Activated gamma-delta T cell treated with Interleukin-2 at 50 U/mL for 16 hours (primary cell): ENCODE results near the gene ESRP2.

Experiments
- DNase-seq: peaks from one replicate; pipeline ENCODE4 v3.0.0-alpha.2; 2020

The ESRP2 gene

GRCh38 chr16:68235887-68236136, at the start of gene ESRP2:
Gene ESRP2, minus strand, starts transcription at chr16:68236127. Its CDS starts 82 bp downstream, at chr16:68236045.
- no peak for DNase-seq

GRCh38 chr16:68285683-68286082, 49.8 kb upstream of the ESRP2 start:
- DNase-seq = no peak

GRCh38 chr16:68284847-68285246, 48.9 kb upstream of the ESRP2 start:
- no peak for DNase-seq

DNA sequence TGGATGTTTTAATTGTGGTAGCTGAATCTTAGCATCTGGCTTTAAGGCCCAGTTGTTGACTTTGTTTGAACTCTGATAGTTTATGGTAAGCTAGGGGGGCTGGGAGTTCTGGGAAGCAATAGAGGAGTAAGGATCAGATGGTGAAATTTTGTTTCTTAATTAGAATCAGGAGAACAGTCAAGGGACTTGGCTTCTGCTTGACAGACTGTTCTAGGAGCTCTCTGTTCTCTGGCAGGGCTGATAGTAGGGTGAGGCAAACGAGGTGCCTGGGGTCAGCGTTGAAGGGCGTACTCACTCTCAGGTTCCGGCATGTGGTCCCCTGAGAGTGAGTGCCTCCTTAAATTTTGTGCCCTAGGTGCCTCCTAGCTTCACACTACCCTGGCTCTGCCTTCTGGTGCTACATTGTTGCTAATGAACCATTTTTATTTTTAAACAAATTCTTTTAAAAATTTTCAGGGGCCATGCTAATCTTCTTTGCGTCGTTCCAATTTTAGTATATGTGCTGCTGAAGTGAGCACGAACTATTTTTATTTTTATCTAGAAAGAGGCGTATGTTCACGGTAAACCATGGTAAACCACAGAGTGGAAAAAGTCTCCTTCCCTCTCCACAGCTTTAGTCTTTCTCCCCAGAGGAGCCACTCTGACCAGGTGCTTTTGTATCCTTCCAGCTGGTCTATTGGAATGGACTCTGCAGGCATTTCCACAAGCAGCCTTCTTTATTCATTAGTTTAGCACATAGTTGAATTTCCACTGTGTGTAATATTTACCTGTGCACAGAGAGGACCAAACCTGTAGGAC, 48.1 kb upstream of the ESRP2 start:
- DNase-seq = no peak

DNA sequence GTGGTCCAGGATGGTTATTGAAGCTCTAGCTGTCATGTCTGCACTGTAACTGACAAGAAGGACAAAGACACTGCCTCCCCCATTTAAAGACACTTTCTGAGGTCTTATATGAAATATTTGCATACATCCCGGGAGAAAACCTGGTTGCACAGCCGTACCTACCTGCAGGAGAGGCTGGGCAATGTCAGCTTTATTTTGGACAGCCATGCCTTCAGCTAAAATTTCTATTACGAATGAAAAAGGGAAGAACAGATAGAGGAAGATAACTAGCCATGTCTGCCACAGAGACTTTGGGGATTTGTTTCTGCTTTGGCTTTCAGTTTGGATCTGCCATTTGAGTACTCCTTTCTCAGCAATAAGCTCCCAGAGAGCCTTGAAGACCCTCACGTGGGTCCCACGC, 47.4 kb upstream of the ESRP2 start:
- no peak for DNase-seq

DNA sequence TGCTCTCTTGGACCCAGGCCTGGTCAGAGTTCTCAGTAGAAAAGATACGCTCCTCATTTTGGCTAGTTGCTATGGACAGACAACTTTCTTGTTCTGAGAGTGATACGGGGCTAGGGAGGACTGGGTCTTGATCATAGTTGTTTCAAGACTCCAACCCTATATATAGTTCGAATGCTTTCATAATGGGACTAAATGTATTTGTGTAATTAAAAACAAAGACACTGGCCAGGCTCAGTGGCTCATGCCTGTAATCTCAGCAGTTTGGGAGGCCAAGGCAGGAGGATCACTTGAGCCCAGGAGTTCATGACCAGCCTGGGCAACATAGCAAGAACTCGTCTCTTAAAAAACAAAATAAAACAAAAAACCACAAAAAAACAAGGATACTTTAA, 46.1 kb upstream of the ESRP2 start:
- DNase-seq = no peak

DNA sequence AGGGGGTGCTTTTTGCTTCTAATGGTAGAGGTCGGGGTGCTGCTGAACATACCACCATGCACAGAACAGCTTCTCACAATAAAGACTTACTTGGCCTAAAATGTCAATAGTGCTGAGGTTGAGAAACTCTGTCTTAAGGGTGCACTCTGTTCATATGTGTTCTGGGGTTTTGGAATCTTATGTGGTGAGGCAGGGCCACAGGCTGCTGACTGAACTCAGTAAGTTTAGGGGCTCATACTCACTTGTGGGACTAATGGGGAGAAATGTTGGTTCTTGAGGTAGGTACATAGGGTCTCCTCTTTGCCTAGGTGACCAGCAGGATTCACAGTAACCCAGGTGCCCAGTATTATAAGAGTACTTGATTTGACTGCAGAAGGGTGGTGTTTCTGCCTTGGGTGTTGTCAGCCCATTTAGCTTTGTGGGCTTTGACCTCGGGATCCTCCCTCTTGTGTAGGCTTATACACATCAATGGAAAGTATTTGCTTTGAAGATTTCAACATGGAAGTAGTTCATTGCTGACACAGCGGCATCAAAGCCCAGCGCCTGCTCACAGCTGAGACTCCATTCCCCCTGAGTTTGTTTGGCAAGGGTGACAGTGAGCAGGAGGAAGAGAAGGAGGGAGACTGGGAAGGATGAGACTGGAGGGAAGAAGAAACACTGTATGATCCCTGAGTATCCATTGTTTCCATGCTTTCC, 45.6 kb upstream of the ESRP2 start:
- no peak for DNase-seq

- DNase-seq = no peak
These were observed 44.0 kb upstream of the ESRP2 start for GRCh38 chr16:68279726-68280558.

- no peak for DNase-seq
These were observed 40.3 kb upstream of the ESRP2 start for GRCh38 chr16:68276223-68276622.

DNA sequence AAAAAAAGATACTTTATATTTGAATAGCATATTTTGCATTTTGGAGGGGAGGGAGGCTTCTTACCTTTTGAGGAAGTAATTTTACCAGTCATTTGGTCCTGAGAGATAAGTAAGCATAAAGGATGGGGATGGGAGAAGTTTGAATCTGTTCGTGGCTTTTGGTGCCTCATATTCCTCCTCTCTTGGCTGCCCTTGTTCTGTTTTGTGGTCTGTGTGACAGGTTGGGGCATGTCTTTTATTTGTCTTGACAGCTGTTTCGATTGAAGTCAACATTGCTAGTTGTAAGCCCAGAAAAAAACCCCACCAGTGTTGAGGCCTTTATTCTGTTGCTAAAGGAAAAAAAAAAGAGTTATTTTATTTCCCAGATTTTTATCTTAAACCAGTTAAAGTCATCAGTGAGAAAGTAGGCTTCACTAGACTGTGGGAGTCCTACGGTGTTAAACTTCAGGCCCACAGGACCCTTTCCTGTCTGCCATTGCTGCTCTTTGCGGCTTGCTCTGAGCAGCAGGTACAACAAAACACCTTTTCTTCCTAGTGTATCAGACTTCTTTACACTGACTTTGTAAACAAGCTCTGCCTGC, 39.8 kb upstream of the ESRP2 start:
- DNase-seq = peak; percentile 46

- no peak for DNase-seq
These were observed 38.5 kb upstream of the ESRP2 start for GRCh38 chr16:68274441-68274840.

DNA sequence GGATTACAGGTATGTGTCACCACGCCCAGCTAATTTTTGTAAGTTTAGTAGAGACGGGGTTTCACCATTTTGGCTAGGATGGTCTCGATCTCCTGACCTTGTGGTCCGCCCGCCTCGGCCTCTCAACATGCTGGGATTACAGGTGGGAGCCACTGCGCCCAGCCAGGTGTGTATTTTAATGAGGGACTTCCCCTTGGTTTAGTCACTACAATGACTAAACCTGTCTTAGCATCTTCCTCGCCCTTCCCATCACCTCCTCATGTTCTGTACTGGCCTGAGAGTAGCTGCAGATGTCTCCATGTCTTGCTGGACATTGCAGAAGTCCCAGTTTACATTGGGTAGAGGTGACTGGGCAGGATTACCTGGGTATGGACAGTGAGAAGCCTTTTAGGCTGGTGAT, 38.0 kb upstream of the ESRP2 start:
- DNase-seq = no peak

DNA sequence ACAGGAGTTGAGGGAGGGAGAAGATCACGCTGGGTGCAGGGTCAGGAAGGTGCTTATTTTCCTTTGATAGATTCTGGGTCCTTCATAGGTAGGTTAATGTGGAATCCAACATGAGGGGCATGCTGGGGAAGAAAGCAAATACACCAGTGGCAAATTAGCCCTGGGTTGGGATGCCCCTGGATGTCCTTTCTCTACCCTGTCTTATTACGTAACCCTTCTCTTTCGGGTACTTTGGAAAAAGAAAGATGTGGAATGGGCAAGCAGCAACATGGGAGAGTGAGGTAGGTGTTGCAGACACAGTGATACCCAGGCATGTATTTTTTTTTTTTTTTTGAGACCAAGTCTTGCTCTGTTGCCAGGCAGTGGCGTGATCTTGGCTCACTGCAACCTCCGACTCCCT, 37.5 kb upstream of the ESRP2 start:
- no peak for DNase-seq

DNA sequence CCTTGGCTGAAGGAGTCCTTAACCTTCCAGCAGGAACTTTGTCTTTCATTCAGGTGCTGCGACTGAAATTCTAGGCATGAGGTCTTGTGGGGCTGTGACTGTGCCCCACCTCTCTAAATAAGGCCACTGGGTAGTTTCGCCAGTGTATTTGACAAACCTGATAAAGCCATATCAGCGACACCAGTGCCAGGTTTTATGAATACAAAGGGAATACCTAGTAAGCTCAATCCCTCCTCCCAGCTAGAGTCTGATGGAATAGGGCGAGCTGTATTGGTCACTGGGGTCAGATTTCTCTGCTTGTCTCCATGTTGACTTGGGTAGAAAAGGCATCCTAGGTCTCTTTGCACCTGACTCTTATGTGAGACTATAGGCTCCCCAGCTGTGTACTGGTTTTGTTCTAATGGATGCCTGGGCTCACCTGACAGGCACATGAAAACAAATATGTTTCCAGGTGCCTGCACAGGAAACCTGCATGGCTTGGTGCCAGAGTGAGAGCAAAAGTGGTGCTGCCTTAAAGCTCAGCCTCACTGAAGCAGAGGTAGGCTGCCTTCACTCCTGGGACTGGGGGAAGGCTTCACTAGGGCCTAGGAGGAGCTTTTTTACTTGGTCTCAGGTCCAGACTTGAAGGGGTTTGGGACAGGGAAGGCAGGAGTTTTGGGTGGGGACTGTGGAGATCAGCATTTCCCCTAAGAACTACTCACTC, 36.7 kb upstream of the ESRP2 start:
- DNase-seq = peak; percentile 58

DNA sequence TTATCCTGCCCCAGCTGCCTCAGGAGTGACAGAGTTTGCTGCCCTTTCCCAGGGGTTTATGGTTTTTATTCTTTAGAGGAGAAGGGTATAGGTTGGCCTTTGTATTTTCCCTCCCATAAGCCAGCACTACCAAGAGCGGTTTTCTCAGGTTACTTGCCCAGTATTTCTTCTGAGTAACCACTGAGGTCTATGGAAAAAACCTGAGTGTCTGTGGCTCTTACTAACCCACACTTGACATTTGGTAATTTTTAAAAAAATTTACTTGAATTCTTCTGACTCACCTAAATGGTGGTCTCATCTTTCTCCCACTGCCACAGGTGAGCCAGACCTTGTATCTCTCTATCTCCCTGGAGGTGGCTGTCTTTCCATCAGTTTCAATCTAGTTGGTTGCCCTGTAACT, 34.4 kb upstream of the ESRP2 start:
- no peak for DNase-seq

GRCh38 chr16:68269793-68270192, 33.9 kb upstream of the ESRP2 start:
- DNase-seq = no peak

DNA sequence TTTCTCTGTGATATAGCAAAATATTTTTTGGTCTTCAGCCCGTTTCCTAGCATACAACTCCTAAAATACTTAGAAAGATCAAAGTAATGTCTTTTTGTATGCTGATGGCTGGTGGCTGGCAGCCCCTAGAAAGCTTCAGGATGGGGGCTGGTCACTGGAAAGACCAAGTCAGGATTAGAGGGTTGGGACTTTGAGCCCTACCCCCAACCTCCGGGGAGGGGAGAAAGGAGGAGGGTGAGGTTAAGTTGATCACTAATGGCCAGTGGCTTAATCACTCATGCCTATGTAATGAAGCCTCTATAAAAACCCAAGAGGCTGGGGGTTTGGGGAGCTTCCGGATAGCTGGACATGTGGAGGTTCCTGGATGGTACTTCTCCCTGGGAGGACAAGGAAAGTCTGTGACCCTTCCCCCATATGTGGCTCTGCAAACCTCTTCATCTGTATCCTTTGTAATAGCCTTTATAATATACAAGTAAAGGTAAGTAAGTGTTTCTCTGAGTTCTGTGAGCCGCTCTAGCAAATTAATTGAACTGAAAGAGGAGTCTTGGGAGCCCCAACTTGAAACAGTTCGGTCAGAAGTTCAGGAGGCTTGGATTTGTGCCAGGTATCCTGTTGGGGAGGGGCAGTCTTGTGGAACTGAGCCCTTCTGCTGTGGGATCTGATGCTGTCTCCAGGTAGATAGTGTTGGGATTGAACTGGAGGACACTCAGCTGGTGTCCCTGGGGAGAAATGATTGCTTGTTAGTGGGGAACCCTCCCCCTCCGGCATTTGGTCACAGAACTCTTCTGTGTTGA, 31.9 kb upstream of the ESRP2 start:
- no peak for DNase-seq

- no peak for DNase-seq
These were observed 29.4 kb upstream of the ESRP2 start for GRCh38 chr16:68265078-68265920.

DNA sequence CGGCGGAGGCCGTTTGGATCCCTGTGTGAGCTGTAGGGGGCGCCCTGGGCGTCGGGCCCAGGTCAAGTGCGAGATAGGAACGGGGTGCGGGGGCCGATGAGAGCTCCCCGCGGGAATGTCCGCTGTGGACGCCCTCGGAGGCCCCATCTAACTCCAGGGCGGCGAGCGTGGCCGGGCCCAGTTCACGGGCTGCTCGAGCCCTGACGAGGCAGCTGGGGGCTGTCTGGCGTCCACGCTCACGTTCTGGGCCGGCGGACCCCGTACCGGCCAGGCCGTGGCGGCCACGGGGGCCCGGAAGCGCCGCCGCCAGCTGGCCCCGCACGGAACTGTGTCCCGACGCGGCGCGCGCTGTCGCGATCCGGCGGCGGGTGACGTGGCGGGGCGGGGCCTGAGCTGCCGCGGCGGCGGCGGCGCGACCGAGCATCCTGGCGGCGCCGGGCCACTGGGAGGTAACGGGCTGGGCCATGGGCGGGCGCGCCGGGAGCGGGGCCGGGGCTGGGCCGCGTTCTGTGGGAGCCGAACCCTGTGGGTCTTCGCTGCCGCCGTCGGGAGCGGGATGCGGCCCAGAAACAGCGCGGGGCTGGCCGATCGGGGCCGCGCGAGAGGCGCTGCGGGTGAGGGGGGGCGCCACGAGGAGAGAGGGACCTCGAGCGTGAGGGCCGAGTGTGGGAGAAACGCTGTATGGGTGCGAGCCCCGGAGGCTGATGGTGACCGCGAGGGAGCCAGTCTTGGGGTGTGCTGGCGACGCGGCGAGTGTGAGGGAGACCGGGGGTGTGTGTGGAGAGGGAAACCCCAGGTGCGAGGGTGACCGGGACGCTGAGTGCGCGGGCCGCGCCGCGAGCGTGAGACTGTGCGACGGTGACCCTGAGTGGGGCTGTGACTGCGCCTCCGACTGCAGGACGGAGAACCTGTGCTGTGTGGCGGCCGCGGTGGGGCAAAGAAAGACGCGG, 28.5 kb upstream of the ESRP2 start, which contains the start of gene SLC7A6:
TSS of gene SLC7A6 (plus strand) at position 399 of the 950 bp plus-strand sequence. CDS start 10,201 bp downstream, outside the sequence.
- peak; percentile 70 for DNase-seq
